PFSK-1 (cell line): Measurements from ENCODE around the gene CCDC30.

Source experiments
- FOXP2 ChIP-seq: optimal IDR thresholded peaks from 2 replicates; pipeline ENCODE3; 2011; ENCODE audit warnings: borderline replicate concordance, control low read depth, inconsistent platforms; ENCODE audit not compliant: insufficient read depth; ENCODE audit errors: extremely low read length, extremely low read depth
- POLR2AphosphoS5 ChIP-seq: IDR thresholded peaks from 2 replicates; pipeline ENCODE4 v1.6.1; 2012; ENCODE audit warnings: low read depth, mild to moderate bottlenecking, control low read depth, low read length, moderate library complexity
- REST ChIP-seq, 2 experiments: IDR thresholded peaks; 2 replicates each; pipeline versions ENCODE4 v1.6.1 to v1.8.0; 2011 to 2012; ENCODE audit warnings: low read depth in 2 of 2, low read length in 2 of 2, control low read depth in 1 of 2, inconsistent platforms in 1 of 2, mild to moderate bottlenecking in 1 of 2, moderate library complexity in 1 of 2; ENCODE audit not compliant: insufficient read depth in 1 of 2
- SIN3A ChIP-seq: IDR thresholded peaks from 2 replicates; pipeline ENCODE4 v1.6.1; 2012; ENCODE audit warnings: mild to moderate bottlenecking, low read length, moderate library complexity, borderline replicate concordance; ENCODE audit not compliant: insufficient read depth
- TAF1 ChIP-seq: IDR thresholded peaks from 2 replicates; pipeline ENCODE4 v1.6.1; 2012; ENCODE audit warnings: low read length, control low read depth, borderline replicate concordance; ENCODE audit not compliant: insufficient read depth

Gene CCDC30

GRCh38 chr1:42524330-42524729 is 61.2 kb downstream of the CCDC30 start:
- TF ChIP-seq SIN3A (no peak), POLR2AphosphoS5 (no peak), FOXP2 (no peak), TAF1 (no peak), REST (IDR thresholded peaks at IDR 0.05; ENCODE audit: insufficient read depth in 1 of 2, low read depth in 2 of 2, low read length in 2 of 2) (no peak)

- no peak for TF ChIP-seq POLR2AphosphoS5
- no peak for TF ChIP-seq TAF1
- TF ChIP-seq REST (IDR thresholded peaks at IDR 0.05; ENCODE audit: insufficient read depth in 1 of 2, low read depth in 2 of 2, low read length in 2 of 2): no peak
- TF ChIP-seq FOXP2: no peak
- TF ChIP-seq SIN3A: no peak
Measured at GRCh38 chr1:42529724-42530181, 66.7 kb downstream of the CCDC30 start.

DNA sequence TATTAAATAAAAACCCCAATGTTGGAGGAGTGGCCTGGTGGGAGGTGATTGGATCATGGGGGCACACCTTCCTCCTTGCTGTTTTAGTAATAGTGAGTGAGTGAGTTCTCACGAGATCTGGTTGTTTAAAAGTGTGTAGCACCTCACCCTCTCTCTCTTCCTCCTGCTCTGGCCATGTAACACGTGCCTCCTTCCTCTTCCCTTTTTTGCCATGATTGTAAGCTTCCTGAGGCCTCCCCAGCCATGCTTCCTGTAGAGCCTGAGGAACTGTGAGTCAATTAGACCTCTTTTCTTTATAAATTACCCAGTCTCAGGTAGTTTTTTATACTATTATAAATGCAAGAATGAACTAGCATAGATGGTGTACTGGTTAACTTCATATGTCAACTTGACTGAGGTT is 68.0 kb downstream of the CCDC30 start:
- no peak for TF ChIP-seq FOXP2
- TF ChIP-seq TAF1: no peak
- no peak for TF ChIP-seq REST (IDR thresholded peaks at IDR 0.05; ENCODE audit: insufficient read depth in 1 of 2, low read depth in 2 of 2, low read length in 2 of 2)
- no peak for TF ChIP-seq POLR2AphosphoS5
- no peak for TF ChIP-seq SIN3A

DNA sequence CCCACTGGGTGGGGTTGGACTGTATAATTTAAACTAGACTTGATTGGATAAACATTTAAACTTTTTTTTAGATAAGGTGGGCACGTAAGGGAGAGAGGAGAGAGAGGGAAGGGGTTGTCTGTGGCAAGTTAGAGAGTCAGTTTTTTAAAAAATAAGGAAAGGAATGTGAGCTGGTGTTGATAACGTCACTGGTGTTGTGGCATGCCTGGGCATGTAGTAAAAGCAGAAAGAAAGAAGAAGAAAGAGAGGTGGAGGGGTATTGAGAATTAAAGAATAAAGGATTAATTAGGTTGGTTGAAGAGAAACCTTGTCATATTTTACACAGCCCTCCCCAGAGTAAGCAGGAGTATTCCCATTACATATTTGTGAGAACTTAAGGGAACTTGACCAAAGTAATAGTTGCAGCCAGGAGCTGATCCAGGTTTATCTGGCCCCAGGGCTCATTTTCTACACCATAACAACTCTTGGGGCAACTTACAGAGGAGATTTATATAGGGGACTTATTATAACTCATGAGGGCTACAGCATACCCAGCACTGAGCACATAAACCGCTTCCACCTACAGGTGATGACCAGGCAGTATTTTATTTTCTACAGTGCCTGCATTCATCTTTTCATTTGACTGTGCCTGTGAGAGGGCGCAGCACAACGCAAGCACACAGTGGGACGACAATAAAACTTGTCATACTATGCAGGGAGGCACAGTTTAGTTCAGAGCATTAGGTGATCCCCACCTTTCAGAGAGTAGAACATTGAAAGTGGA is 70.2 kb downstream of the CCDC30 start:
- TF ChIP-seq TAF1 (no peak), REST (IDR thresholded peaks at IDR 0.05; ENCODE audit: insufficient read depth in 1 of 2, low read depth in 2 of 2, low read length in 2 of 2) (no peak), POLR2AphosphoS5 (no peak), SIN3A (no peak), FOXP2 (no peak)
